HFFc6 (cell line): ENCODE measurements around the gene PPP2R5C. TPM values are rescaled to one million over a fixed set of nuclear protein-coding genes. Genes with fewer than 3 reads are reported as not detected.
"Not testable (repeated sequence)": the region's sequence is repeated elsewhere in the genome, so short reads cannot be mapped to it uniquely, and the experiment has no call there.

Source experiments
- DNase-seq: peaks from one replicate; pipeline ENCODE4 v3.0.0-alpha.2; 2018
- H3K27ac Mint-ChIP-seq: 2 replicates; pipeline ENCODE4 v1.8.0; 2020; ENCODE audit warnings: mild to moderate bottlenecking, mixed read lengths
- H3K27me3 Mint-ChIP-seq: 2 replicates; pipeline ENCODE4 v1.8.0; 2021; ENCODE audit warnings: mild to moderate bottlenecking, moderate library complexity, mixed read lengths; ENCODE audit not compliant: insufficient read depth
- H3K36me3 Mint-ChIP-seq: 2 replicates; pipeline ENCODE4 v1.8.0; 2021; ENCODE audit warnings: low read depth, mixed read lengths
- H3K4me1 Mint-ChIP-seq: 2 replicates; pipeline ENCODE4 v1.8.0; 2020; ENCODE audit warnings: low read depth, mixed read lengths
- H3K4me3 Mint-ChIP-seq: 2 replicates; pipeline ENCODE4 v1.8.0; 2020; ENCODE audit warnings: mild to moderate bottlenecking, moderate library complexity, mixed read lengths
- H3K9me3 Mint-ChIP-seq: 2 replicates; pipeline ENCODE4 v1.8.0; 2020; ENCODE audit warnings: mild to moderate bottlenecking, mixed read lengths
- CTCF ChIP-seq: fragments of 200-600 bp; sonication (generic); IDR thresholded peaks from 2 replicates; pipeline ENCODE4 v1.5.0; 2021; ENCODE audit warnings: antibody characterized with exemption, mild to moderate bottlenecking
- total RNA-seq, 6 experiments: library from RNA; stranded (reverse); fragmentation: NEBNext Ultra II Directional; extraction: Animal tissue kit (Norgen Biotek cat#: 25700); gene quantifications; 2 replicates in 1 of 6; 3 replicates in 5 of 6; pipeline ENCODE4 v1.2.3, GENCODE V29; 2021

PPP2R5C gene
- total RNA-seq, 6 experiments from 2014 or later: 108 to 128 (median 122) TPM

GRCh38 chr14:101796016-101796415 lies 34.5 kb downstream of the PPP2R5C start:
- DNase-seq: no peak
- Mint-ChIP-seq H3K4me1 (peaks cover 11% of the 10 kb centered on the region), H3K9me3 (peaks cover 6% of the 10 kb centered on the region), H3K36me3 (peaks cover 9% of the 10 kb centered on the region), H3K4me3 (no peak overlapping the region), H3K27me3 (no peaks in the 10 kb centered on the region; the same call in 1 of the 2 replicates), H3K27ac (no peak overlapping the region)
- no peak for TF ChIP-seq CTCF

GRCh38 chr14:101796479-101796878 lies 35.0 kb downstream of the PPP2R5C start:
- Mint-ChIP-seq H3K27ac (no peak overlapping the region), H3K36me3 (peaks cover 9% of the 10 kb centered on the region), H3K9me3 (peaks cover 6% of the 10 kb centered on the region), H3K27me3 (no peaks in the 10 kb centered on the region; the same call in 1 of the 2 replicates), H3K4me1 (peaks cover 11% of the 10 kb centered on the region), H3K4me3 (no peak overlapping the region)
- DNase-seq: no peak
- no peak for TF ChIP-seq CTCF

- H3K27me3 Mint-ChIP-seq: no peaks in the 10 kb centered on the region
- TF ChIP-seq CTCF: no peak
- H3K27ac Mint-ChIP-seq: no peak overlapping the region
- H3K9me3 Mint-ChIP-seq: peaks cover 6% of the 10 kb centered on the region
- DNase-seq: no peak
- H3K4me1 Mint-ChIP-seq: no peaks in the 10 kb centered on the region
- H3K36me3 Mint-ChIP-seq: peaks cover 9% of the 10 kb centered on the region
- no peak overlapping the region for H3K4me3 Mint-ChIP-seq
Measured at GRCh38 chr14:101797856-101798255, 36.3 kb downstream of the PPP2R5C start.

GRCh38 chr14:101804373-101804772 lies 42.9 kb downstream of the PPP2R5C start:
- H3K36me3 Mint-ChIP-seq, H3K4me3 Mint-ChIP-seq: not testable (repeated sequence)

GRCh38 chr14:101806252-101806651 lies 44.7 kb downstream of the PPP2R5C start:
- not testable (repeated sequence) for H3K27me3 Mint-ChIP-seq, H3K36me3 Mint-ChIP-seq, H3K27ac Mint-ChIP-seq, DNase-seq, H3K9me3 Mint-ChIP-seq, H3K4me3 Mint-ChIP-seq
- H3K4me1 Mint-ChIP-seq: peaks cover 27% of the 10 kb centered on the region

More at GRCh38 chr14:101804373-101804772, 42.9 kb downstream of the PPP2R5C start:
- not testable (repeated sequence) for H3K9me3 Mint-ChIP-seq, DNase-seq, H3K27me3 Mint-ChIP-seq, H3K27ac Mint-ChIP-seq
- H3K4me1 Mint-ChIP-seq: peaks cover 18% of the 10 kb centered on the region

GRCh38 chr14:101808020-101808641 lies 46.6 kb downstream of the PPP2R5C start:
- Mint-ChIP-seq H3K36me3 (peaks cover 8% of the 10 kb centered on the region; the same call in 1 of the 2 replicates), H3K9me3 (no peaks in the 10 kb centered on the region), H3K27ac (peak overlapping the region; percentile 56), H3K27me3 (no peaks in the 10 kb centered on the region), H3K4me3 (no peak overlapping the region; the same call in 1 of the 2 replicates), H3K4me1 (peaks cover 46% of the 10 kb centered on the region)
- no peak for DNase-seq
- peak; percentile 18; the same call in 1 of the 2 replicates for TF ChIP-seq CTCF
